Nephron progenitor cell (in vitro differentiated cells): Measurements from ENCODE around the gene HCFC1R1.
A peak's percentile ranks its signal among the peaks of the same experiment; 100 is the strongest.

Source experiments
- DNase-seq: peaks from one replicate; pipeline ENCODE4 v3.0.0; 2021
- H3K27ac Mint-ChIP-seq: 2 replicates; pipeline ENCODE4 v1.8.0; 2021; ENCODE audit warnings: mild to moderate bottlenecking, moderate library complexity, mixed read lengths
- H3K27me3 Mint-ChIP-seq: 2 replicates; pipeline ENCODE4 v1.8.0; 2021; ENCODE audit warnings: mild to moderate bottlenecking, low read depth, mixed read lengths; ENCODE audit not compliant: poor library complexity
- H3K36me3 Mint-ChIP-seq: 2 replicates; pipeline ENCODE4 v1.8.0; 2021; ENCODE audit warnings: low read depth, mixed read lengths
- H3K4me1 Mint-ChIP-seq: 2 replicates; pipeline ENCODE4 v1.8.0; 2021; ENCODE audit warnings: mixed read lengths
- H3K4me3 Mint-ChIP-seq: 2 replicates; pipeline ENCODE4 v1.8.0; 2021; ENCODE audit warnings: mild to moderate bottlenecking, moderate library complexity, mixed read lengths
- H3K9me3 Mint-ChIP-seq: 2 replicates; pipeline ENCODE4 v1.8.0; 2021; ENCODE audit warnings: mild to moderate bottlenecking, moderate library complexity, mixed read lengths
- CTCF ChIP-seq: fragments of 200-600 bp; sonication (generic); IDR thresholded peaks from 2 replicates; pipeline ENCODE4 v1.5.0; 2021; ENCODE audit warnings: antibody characterized with exemption

Gene HCFC1R1

GRCh38 chr16:2980227-2981176, 43.2 kb downstream of the HCFC1R1 start, which contains the start of gene PKMYT1:
TSS of gene PKMYT1 (minus strand) at chr16:2980446. CDS start at chr16:2979657, 789 bp downstream.
- Mint-ChIP-seq H3K4me3 (peak within 1 kb of the TSS; percentile 83), H3K9me3 (no peaks in the 10 kb centered on the region), H3K4me1 (peaks cover 24% of the 10 kb centered on the region), H3K36me3 (no peaks in the 10 kb centered on the region), H3K27me3 (peaks cover 16% of the 10 kb centered on the region), H3K27ac (peak within 1 kb of the TSS; percentile 93)
- DNase-seq: peak; percentile 97
- no peak for TF ChIP-seq CTCF

- DNase-seq: peak; percentile 60
- H3K4me3 Mint-ChIP-seq: peak overlapping the region; percentile 83
These were observed 44.0 kb downstream of the HCFC1R1 start for GRCh38 chr16:2979669-2980226.

GRCh38 chr16:2977440-2977839, 46.3 kb downstream of the HCFC1R1 start:
- peaks cover 22% of the 10 kb centered on the region for H3K4me1 Mint-ChIP-seq
- no peak for DNase-seq
- H3K4me3 Mint-ChIP-seq: no peak overlapping the region
- no peak overlapping the region for H3K27ac Mint-ChIP-seq
- peaks cover 5% of the 10 kb centered on the region for H3K27me3 Mint-ChIP-seq
- TF ChIP-seq CTCF: no peak
- no peaks in the 10 kb centered on the region for H3K36me3 Mint-ChIP-seq
- H3K9me3 Mint-ChIP-seq: no peaks in the 10 kb centered on the region

More at GRCh38 chr16:2979669-2980226, 44.0 kb downstream of the HCFC1R1 start:
- H3K27ac Mint-ChIP-seq: no peak overlapping the region
- no peaks in the 10 kb centered on the region for H3K36me3 Mint-ChIP-seq
- no peak for TF ChIP-seq CTCF
- peaks cover 24% of the 10 kb centered on the region for H3K4me1 Mint-ChIP-seq
- H3K9me3 Mint-ChIP-seq: no peaks in the 10 kb centered on the region
- H3K27me3 Mint-ChIP-seq: peaks cover 16% of the 10 kb centered on the region

- H3K36me3 Mint-ChIP-seq: no peaks in the 10 kb centered on the region
- no peak overlapping the region for H3K27ac Mint-ChIP-seq
- H3K4me1 Mint-ChIP-seq: peaks cover 21% of the 10 kb centered on the region
- H3K27me3 Mint-ChIP-seq: peaks cover 3% of the 10 kb centered on the region
- no peak for TF ChIP-seq CTCF
- DNase-seq: no peak
- no peak overlapping the region for H3K4me3 Mint-ChIP-seq
- no peaks in the 10 kb centered on the region for H3K9me3 Mint-ChIP-seq
These were observed 47.1 kb downstream of the HCFC1R1 start for GRCh38 chr16:2976673-2977072.

GRCh38 chr16:2976201-2976600, 47.5 kb downstream of the HCFC1R1 start:
- H3K27ac Mint-ChIP-seq: no peak overlapping the region
- no peaks in the 10 kb centered on the region for H3K9me3 Mint-ChIP-seq
- no peak for DNase-seq
- peaks cover 3% of the 10 kb centered on the region for H3K27me3 Mint-ChIP-seq
- no peak for TF ChIP-seq CTCF
- H3K4me3 Mint-ChIP-seq: no peak overlapping the region
- peaks cover 16% of the 10 kb centered on the region for H3K4me1 Mint-ChIP-seq
- no peaks in the 10 kb centered on the region for H3K36me3 Mint-ChIP-seq
